ENCODE results near the gene BMP7. TPM values are rescaled to one million over a fixed set of nuclear protein-coding genes. Genes with fewer than 3 reads are reported as not detected.

The BMP7 gene
- total and polyA plus RNA-seq, 7 donors: 0.03 TPM; not detected in 5

DNA sequence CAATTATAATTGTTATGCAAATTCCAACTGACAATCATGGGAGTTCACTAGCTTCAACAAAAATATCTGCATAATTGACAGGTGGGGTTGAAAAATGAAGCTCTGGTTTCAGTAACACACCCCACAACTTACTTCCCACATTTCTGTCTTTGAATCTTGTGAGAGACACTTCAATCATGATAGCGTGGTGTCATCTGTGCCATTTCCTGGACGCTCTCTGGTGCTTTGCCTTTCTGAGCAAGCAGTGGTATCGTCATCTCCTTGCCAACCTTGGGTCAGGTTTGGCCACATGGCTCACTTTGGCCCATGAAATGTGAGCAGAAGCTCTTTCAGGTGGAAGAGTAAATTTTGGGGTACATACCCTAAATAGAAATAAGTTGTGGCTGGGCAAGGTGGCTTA, 10.2 kb downstream of the BMP7 start:
- intact Hi-C loops (cut with DNase I): no loop called here
- TF ChIP-seq, protein P1, sequence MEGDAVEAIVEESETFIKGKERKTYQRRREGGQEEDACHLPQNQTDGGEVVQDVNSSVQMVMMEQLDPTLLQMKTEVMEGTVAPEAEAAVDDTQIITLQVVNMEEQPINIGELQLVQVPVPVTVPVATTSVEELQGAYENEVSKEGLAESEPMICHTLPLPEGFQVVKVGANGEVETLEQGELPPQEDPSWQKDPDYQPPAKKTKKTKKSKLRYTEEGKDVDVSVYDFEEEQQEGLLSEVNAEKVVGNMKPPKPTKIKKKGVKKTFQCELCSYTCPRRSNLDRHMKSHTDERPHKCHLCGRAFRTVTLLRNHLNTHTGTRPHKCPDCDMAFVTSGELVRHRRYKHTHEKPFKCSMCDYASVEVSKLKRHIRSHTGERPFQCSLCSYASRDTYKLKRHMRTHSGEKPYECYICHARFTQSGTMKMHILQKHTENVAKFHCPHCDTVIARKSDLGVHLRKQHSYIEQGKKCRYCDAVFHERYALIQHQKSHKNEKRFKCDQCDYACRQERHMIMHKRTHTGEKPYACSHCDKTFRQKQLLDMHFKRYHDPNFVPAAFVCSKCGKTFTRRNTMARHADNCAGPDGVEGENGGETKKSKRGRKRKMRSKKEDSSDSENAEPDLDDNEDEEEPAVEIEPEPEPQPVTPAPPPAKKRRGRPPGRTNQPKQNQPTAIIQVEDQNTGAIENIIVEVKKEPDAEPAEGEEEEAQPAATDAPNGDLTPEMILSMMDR (IDR thresholded peaks at IDR 0.05): no peak
- WGBS, 3 donors: 90 to 94% (median 93%) methylated on average over 3 of the region's 3 CpGs
- Histone ChIP-seq H3K4me3 (no peak overlapping the region), H3K4me1 (no peaks in the 10 kb centered on the region), H3K9me3 (no peaks in the 10 kb centered on the region), H3K36me3 (ENCODE audit: insufficient read depth in 1 of 2, low read depth in 1 of 2) (no peaks in the 10 kb centered on the region), H3K27ac (no peak overlapping the region), H3K27me3 (ENCODE audit: insufficient read depth in 3 of 3, low read length in 2 of 3) (peaks cover 6 to 57% (median 17%) of the 10 kb centered on the region in 3 donors)
- DNase-seq (no peak), ATAC-seq (no peak)

DNA sequence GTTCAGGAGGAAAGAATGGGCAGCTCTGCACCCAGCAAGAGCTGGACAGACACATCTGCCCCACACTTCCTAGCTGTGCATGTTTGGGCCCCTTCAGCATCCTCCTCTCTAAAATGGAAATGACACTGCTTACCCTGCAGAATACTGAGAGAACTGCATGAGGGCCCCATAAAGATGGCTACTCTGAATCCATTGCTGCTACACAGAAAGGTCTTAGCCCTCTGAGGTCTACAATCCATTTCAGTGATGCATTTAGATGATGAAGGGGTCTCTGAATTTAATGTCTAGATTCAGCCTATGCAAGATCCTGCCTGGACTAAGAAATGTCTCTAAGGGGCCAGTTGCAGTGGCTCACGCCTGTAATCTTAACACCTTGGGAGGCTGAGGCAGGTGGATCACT, 11.3 kb downstream of the BMP7 start:
- H3K4me3 ChIP-seq: no peak overlapping the region
- H3K36me3 ChIP-seq (ENCODE audit: insufficient read depth in 1 of 2, low read depth in 1 of 2): no peaks in the 10 kb centered on the region
- intact Hi-C loops (cut with DNase I): no loop called here
- DNase-seq (no peak), ATAC-seq (no peak)
- no peaks in the 10 kb centered on the region for H3K4me1 ChIP-seq
- TF ChIP-seq, protein P1 (IDR thresholded peaks at IDR 0.05): no peak
- H3K27me3 ChIP-seq (ENCODE audit: insufficient read depth in 3 of 3, low read length in 2 of 3): peaks cover 6 to 46% (median 17%) of the 10 kb centered on the region in 3 donors
- H3K9me3 ChIP-seq: no peaks in the 10 kb centered on the region
- H3K27ac ChIP-seq: no peak overlapping the region
- WGBS, 3 donors: 94 to 97% (median 95%) methylated on average over 1 of the region's 1 CpG

DNA sequence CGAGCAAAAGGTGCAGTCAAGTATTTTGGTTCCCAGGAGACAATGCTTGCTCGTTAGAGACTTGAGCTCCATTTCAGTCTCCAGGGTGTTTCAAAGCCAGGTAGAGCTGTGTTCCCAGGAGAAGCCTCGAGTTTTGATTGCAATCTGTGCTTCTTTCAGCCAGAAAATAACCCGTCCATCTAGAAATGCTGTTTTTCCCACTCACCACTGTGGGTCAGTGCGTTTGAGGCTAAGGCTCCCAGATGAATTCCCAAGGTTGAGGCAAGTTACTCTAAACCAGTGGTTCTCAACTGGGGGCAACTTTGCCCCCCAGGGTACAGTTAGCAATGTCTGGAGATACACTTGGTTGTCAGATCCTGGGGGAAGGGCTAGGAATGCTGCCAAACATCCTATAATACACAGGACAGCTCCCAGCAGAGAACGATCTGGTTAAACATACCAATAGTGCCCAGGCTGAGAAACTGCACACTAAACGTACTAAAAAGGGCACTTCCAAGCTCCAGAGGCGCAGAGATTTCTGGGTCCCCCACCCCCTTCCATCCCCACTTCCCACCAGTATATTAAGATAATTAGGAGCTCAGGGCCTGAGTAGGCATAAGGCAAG, 13.8 kb downstream of the BMP7 start:
- 46 to 57% (median 51%) methylated on average over 8 of the region's 8 CpGs for WGBS, 3 donors
- H3K36me3 ChIP-seq (ENCODE audit: insufficient read depth in 1 of 2, low read depth in 1 of 2): no peaks in the 10 kb centered on the region
- no peaks in the 10 kb centered on the region for H3K4me1 ChIP-seq
- no peak for DNase-seq
- no peaks in the 10 kb centered on the region for H3K9me3 ChIP-seq
- no peak overlapping the region for H3K4me3 ChIP-seq
- H3K27ac ChIP-seq: no peak overlapping the region
- peaks cover 0 to 25% (median 9%) of the 10 kb centered on the region in 3 donors for H3K27me3 ChIP-seq (ENCODE audit: insufficient read depth in 3 of 3, low read length in 2 of 3)
- no peak for ATAC-seq
- intact Hi-C loops (cut with DNase I): no loop called here
- TF ChIP-seq, protein P1 (IDR thresholded peaks at IDR 0.05): no peak

DNA sequence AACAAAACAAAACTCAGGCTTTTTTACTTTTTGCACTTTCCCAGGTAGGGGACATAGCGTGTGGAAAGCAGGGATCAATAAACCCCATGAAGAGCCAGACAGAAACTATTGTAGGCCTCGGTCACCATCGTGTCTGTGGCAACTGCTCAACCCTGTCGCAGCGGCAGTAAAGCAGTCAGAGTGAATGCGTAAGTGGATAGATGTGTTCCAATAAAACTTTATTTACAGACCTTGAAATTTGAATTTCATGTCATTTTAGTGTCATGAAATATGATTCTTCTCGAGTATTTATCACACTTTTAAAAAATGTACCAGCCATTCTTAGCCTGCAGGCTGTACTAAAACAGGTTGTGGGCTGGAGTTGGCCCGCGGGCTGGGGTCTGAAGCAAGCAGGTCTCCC, 14.5 kb downstream of the BMP7 start:
- 68 to 79% (median 74%) methylated on average over 9 of the region's 9 CpGs for WGBS, 3 donors
- DNase-seq (no peak), ATAC-seq (no peak)
- no peaks in the 10 kb centered on the region for H3K9me3 ChIP-seq
- H3K4me1 ChIP-seq: no peaks in the 10 kb centered on the region
- TF ChIP-seq, protein P1 (IDR thresholded peaks at IDR 0.05): no peak
- no peak overlapping the region for H3K27ac ChIP-seq
- H3K27me3 ChIP-seq (ENCODE audit: insufficient read depth in 3 of 3, low read length in 2 of 3): peaks cover 0 to 23% (median 8%) of the 10 kb centered on the region in 3 donors
- H3K4me3 ChIP-seq: no peak overlapping the region
- intact Hi-C loops (cut with DNase I): no loop called here
- H3K36me3 ChIP-seq (ENCODE audit: insufficient read depth in 1 of 2, low read depth in 1 of 2): no peaks in the 10 kb centered on the region

DNA sequence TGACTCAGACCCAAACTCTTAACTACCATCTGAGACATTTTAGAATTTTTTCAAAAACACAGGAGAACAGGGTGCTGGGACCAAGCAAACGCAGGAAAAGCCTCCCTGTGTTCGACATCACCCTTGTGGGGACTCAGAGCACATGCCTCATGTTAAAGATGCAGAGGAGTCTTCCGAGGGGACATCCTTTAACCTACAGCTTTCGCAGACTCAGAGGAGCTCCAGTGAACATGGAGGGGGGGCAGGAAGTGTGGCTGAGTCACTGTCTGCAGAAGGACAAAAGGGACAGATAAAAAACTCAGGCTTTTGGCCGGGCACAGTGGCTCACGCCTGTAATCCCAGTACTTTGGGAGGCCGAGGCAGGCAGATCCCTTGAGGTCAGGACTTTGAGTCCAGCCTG, 15.1 kb downstream of the BMP7 start:
- intact Hi-C loops (cut with DNase I): no loop called here
- DNase-seq: no peak
- ATAC-seq: no peak
- Histone ChIP-seq H3K4me1 (no peaks in the 10 kb centered on the region), H3K36me3 (ENCODE audit: insufficient read depth in 1 of 2, low read depth in 1 of 2) (no peaks in the 10 kb centered on the region), H3K9me3 (no peaks in the 10 kb centered on the region), H3K27me3 (ENCODE audit: insufficient read depth in 3 of 3, low read length in 2 of 3) (peaks cover 0 to 18% (median 6%) of the 10 kb centered on the region in 3 donors), H3K27ac (no peak overlapping the region), H3K4me3 (no peak overlapping the region)
- TF ChIP-seq, protein P1 (IDR thresholded peaks at IDR 0.05): no peak
- 60 to 61% (median 61%) methylated on average over 7 of the region's 7 CpGs for WGBS, 3 donors
